OCI-LY1 (cell line): ENCODE data around the gene ZNF777.

Experiments
- H2AFZ ChIP-seq: fragments of 200-600 bp; sonication (generic), shearing (Covaris generic); 2 replicates; pipeline ENCODE4 v1.6.0; 2014; ENCODE audit warnings: antibody characterized with exemption, mild to moderate bottlenecking, low read length
- H3F3A ChIP-seq: fragments of 200-600 bp; sonication (generic), shearing (Covaris generic); 2 replicates; pipeline ENCODE4 v1.6.0; 2014; ENCODE audit warnings: mild to moderate bottlenecking, antibody characterized with exemption, low read length, moderate library complexity; ENCODE audit not compliant: insufficient read depth
- H3K27ac ChIP-seq: fragments of 200-600 bp; sonication (generic); 2 replicates; pipeline ENCODE4 v1.5.1; 2014; ENCODE audit warnings: low read length, mixed run types, mild to moderate bottlenecking, low read depth; ENCODE audit not compliant: poor library complexity, severe bottlenecking
- H3K27me3 ChIP-seq: fragments of 200-600 bp; sonication (generic); 2 replicates; pipeline ENCODE4 v1.6.0; 2014; ENCODE audit warnings: antibody characterized with exemption, mild to moderate bottlenecking, low read length, moderate library complexity; ENCODE audit not compliant: insufficient read depth
- H3K36me3 ChIP-seq: fragments of 200-600 bp; sonication (generic); 2 replicates; pipeline ENCODE4 v1.6.1; 2014; ENCODE audit warnings: mild to moderate bottlenecking, antibody characterized with exemption, low read length, moderate library complexity, mixed read lengths; ENCODE audit not compliant: insufficient read depth
- H3K4me1 ChIP-seq: fragments of 200-600 bp; sonication (generic); 2 replicates; pipeline ENCODE4 v1.5.1; 2014; ENCODE audit warnings: mild to moderate bottlenecking, low read length, moderate library complexity; ENCODE audit not compliant: insufficient read depth, severe bottlenecking
- H3K4me2 ChIP-seq: fragments of 200-600 bp; sonication (generic), shearing (Covaris generic); 2 replicates; pipeline ENCODE4 v1.6.1; 2014; ENCODE audit warnings: low read length
- H3K4me3 ChIP-seq: fragments of 200-600 bp; sonication (generic); 2 replicates; pipeline ENCODE4 v1.5.1; 2014; ENCODE audit warnings: low read length, low read depth, mild to moderate bottlenecking, mixed read lengths; ENCODE audit not compliant: poor library complexity, severe bottlenecking
- H3K79me2 ChIP-seq: fragments of 200-600 bp; shearing (Covaris generic); 2 replicates; pipeline ENCODE4 v1.6.1; 2016; ENCODE audit warnings: mixed run types, low read length, mixed read lengths; ENCODE audit not compliant: insufficient read depth
- H3K9ac ChIP-seq: fragments of 200-600 bp; sonication (generic), shearing (Covaris generic); 2 replicates; pipeline ENCODE4 v1.6.1; 2014; ENCODE audit warnings: mild to moderate bottlenecking, low read length, mixed read lengths
- H3K9me2 ChIP-seq: fragments of 200-600 bp; sonication (generic), shearing (Covaris generic); 2 replicates; pipeline ENCODE4 v1.6.1; 2014; ENCODE audit warnings: low read depth, mild to moderate bottlenecking, low read length, mixed read lengths
- H3K9me3 ChIP-seq: fragments of 200-600 bp; shearing (Covaris generic); 2 replicates; pipeline ENCODE4 v1.6.1; 2014; ENCODE audit warnings: low read length, mixed read lengths
- H4K20me1 ChIP-seq: fragments of 200-600 bp; sonication (generic), shearing (Covaris generic); 2 replicates; pipeline ENCODE4 v1.6.0; 2016; ENCODE audit warnings: mild to moderate bottlenecking, low read length; ENCODE audit not compliant: insufficient read depth
- EZH2 ChIP-seq: fragments of 200-600 bp; sonication (generic), shearing (Covaris generic); IDR thresholded peaks from 2 replicates; pipeline ENCODE4 v1.8.0; 2017; ENCODE audit warnings: borderline replicate concordance, mixed run types, mild to moderate bottlenecking, antibody characterized with exemption, low read length, moderate library complexity, mixed read lengths
- TF ChIP-seq, protein P1 (sequence below): fragments of 200-600 bp; sonication (generic), shearing (Covaris generic); IDR thresholded peaks from 2 replicates; pipeline ENCODE4 v1.5.1; 2017; ENCODE audit warnings: mild to moderate bottlenecking, antibody characterized with exemption, low read length, moderate library complexity, mixed read lengths

ZNF777 gene

DNA sequence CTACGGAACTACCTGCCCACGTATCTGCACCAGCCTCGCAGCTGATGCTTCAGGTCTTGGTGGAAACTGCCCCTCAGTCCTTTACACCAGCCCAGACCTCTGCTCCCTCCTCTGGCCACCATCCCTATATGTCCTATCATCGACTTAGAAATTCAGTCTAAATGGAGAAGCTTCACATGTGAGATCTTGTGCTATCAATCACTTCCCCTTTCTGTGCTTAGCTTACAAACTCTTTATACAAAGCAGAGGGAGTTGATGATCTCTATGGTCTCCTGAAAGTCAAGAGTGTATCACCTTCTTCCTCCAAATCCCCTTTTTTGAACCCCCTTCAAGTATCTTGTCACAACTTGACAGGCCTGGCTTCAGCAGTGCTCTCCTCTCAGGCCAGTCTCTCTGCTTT is 30.7 kb downstream of the ZNF777 start:
- no peak for TF ChIP-seq EZH2
- TF ChIP-seq, protein P1, sequence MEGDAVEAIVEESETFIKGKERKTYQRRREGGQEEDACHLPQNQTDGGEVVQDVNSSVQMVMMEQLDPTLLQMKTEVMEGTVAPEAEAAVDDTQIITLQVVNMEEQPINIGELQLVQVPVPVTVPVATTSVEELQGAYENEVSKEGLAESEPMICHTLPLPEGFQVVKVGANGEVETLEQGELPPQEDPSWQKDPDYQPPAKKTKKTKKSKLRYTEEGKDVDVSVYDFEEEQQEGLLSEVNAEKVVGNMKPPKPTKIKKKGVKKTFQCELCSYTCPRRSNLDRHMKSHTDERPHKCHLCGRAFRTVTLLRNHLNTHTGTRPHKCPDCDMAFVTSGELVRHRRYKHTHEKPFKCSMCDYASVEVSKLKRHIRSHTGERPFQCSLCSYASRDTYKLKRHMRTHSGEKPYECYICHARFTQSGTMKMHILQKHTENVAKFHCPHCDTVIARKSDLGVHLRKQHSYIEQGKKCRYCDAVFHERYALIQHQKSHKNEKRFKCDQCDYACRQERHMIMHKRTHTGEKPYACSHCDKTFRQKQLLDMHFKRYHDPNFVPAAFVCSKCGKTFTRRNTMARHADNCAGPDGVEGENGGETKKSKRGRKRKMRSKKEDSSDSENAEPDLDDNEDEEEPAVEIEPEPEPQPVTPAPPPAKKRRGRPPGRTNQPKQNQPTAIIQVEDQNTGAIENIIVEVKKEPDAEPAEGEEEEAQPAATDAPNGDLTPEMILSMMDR, result no peak
- H3F3A ChIP-seq, result no peaks in the 10 kb centered on the region
- no peaks in the 10 kb centered on the region for H3K27me3 ChIP-seq
- peaks cover 8% of the 10 kb centered on the region; the same call in 1 of the 2 replicates for H3K36me3 ChIP-seq
- no peak overlapping the region for H2AFZ ChIP-seq
- H4K20me1 ChIP-seq, result no peaks in the 10 kb centered on the region
- H3K9me3 ChIP-seq, result no peaks in the 10 kb centered on the region
- no peaks in the 10 kb centered on the region for H3K4me1 ChIP-seq
- no peaks in the 10 kb centered on the region for H3K79me2 ChIP-seq
- no peaks in the 10 kb centered on the region for H3K9me2 ChIP-seq
- no peak overlapping the region for H3K4me2 ChIP-seq
- no peak overlapping the region for H3K4me3 ChIP-seq
- no peak overlapping the region for H3K27ac ChIP-seq
- H3K9ac ChIP-seq, result no peak overlapping the region

DNA sequence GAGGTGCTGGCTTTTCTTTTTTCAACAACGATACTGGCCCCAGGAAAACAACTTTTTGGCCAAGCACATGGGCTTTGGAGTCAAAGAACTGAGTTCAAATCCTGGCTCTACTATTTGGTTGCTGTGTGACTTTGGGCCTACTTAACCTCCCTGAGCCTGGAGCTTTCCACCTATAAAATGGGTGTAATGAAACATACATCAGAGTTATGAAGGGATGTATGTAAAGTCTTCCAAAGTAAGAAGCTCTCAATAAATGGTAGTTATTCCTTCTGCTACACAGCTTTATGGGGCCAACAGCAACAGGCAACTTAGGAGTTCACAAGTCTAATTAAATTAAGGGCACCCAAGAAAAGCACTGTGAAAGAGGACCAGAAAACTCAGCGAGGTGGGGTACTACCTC is 33.0 kb downstream of the ZNF777 start:
- Histone ChIP-seq H3K27me3 (peaks cover 8% of the 10 kb centered on the region; the same call in 1 of the 2 replicates), H3K9ac (no peak overlapping the region), H3K36me3 (peaks cover 8% of the 10 kb centered on the region; the same call in 1 of the 2 replicates), H3K4me3 (no peak overlapping the region), H3F3A (no peaks in the 10 kb centered on the region), H3K4me1 (peaks cover 9% of the 10 kb centered on the region), H3K9me2 (no peaks in the 10 kb centered on the region), H2AFZ (no peak overlapping the region), H3K4me2 (no peak overlapping the region), H3K9me3 (no peaks in the 10 kb centered on the region), H3K27ac (no peak overlapping the region), H4K20me1 (no peaks in the 10 kb centered on the region), H3K79me2 (no peaks in the 10 kb centered on the region)
- TF ChIP-seq, protein P1, result no peak
- no peak for TF ChIP-seq EZH2

DNA sequence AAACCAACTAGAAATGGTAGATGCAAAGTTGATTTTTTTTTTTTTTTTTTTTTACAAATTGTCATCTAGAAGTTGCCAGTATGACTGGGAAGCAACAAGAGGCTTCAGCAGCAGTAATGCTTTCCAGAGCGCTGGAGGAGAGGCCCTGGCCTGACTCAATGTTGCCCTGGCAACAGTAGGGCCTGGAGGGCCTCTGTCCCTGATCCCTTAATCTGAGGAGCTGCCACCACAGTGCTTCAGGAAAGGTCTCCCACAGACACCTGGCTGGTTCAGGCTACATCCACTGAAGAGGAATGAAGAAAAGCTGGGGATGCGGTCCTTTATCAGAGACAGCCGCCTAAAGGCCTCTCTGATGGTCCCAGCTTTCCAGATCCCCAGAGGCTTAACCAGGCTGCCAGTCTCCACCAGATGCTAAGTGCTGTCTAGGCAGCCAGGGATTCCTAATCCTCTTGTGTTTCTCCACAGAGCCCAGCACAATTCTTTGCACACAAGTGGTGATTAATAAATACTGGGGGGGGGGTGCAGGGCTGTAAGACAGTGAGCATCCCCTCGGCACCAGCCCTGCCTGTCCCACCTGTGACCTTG is 33.7 kb downstream of the ZNF777 start:
- H3K9me3 ChIP-seq, result no peaks in the 10 kb centered on the region
- no peak overlapping the region for H3K4me2 ChIP-seq
- H3K9ac ChIP-seq, result no peak overlapping the region
- peaks cover 5% of the 10 kb centered on the region; the same call in 1 of the 2 replicates for H3K36me3 ChIP-seq
- H3K4me1 ChIP-seq, result peaks cover 13% of the 10 kb centered on the region
- peaks cover 8% of the 10 kb centered on the region; the same call in 1 of the 2 replicates for H3K27me3 ChIP-seq
- no peak for TF ChIP-seq EZH2
- TF ChIP-seq, protein P1, result no peak
- H4K20me1 ChIP-seq, result no peaks in the 10 kb centered on the region
- H3K79me2 ChIP-seq, result no peaks in the 10 kb centered on the region
- no peak overlapping the region for H3K4me3 ChIP-seq
- H3K27ac ChIP-seq, result no peak overlapping the region
- H2AFZ ChIP-seq, result no peak overlapping the region
- no peaks in the 10 kb centered on the region for H3F3A ChIP-seq
- no peaks in the 10 kb centered on the region for H3K9me2 ChIP-seq
